Esophagus squamous epithelium (tissue), 5 donors: ENCODE results near the gene L1TD1. TPM values are rescaled to one million over a fixed set of nuclear protein-coding genes. Genes with fewer than 3 reads are reported as not detected.
"Not testable (repeated sequence)": the region's sequence is repeated elsewhere in the genome, so short reads cannot be mapped to it uniquely, and the experiment has no call there.

Experiments
- DNase-seq: peaks from one replicate; lab custom pipeline; 2025; lab: John Stamatoyannopoulos, UW
- H3K27ac ChIP-seq, 4 donors: fragments of 200-600 bp; sonication (generic); one replicate each; pipeline ENCODE4 v1.5.1; 2016 to 2019; ENCODE audit warnings: mild to moderate bottlenecking in 1 of 4
- H3K27me3 ChIP-seq, 4 donors: fragments of 200-600 bp; sonication (generic); 1 replicate in 3 of 4; 2 replicates in 1 of 4; pipeline versions ENCODE4 v1.5.1 to v1.6.0; 2017 to 2021; ENCODE audit warnings: antibody characterized with exemption in 1 of 4
- H3K36me3 ChIP-seq, 3 donors: fragments of 200-600 bp; sonication (generic); one replicate each; pipeline ENCODE4 v1.5.1; 2016 to 2019
- H3K4me1 ChIP-seq, 3 donors: fragments of 200-600 bp; sonication (generic); one replicate each; pipeline ENCODE4 v1.5.1; 2017 to 2019
- H3K4me3 ChIP-seq, 4 donors: fragments of 200-600 bp; sonication (generic); 1 replicate in 3 of 4; 2 replicates in 1 of 4; pipeline ENCODE4 v1.5.1; 2016 to 2019; ENCODE audit warnings: mild to moderate bottlenecking in 2 of 4, moderate library complexity in 1 of 4
- H3K9me3 ChIP-seq, 3 donors: fragments of 200-600 bp; sonication (generic); one replicate each; pipeline ENCODE4 v1.5.1; 2016 to 2019
- POLR2A ChIP-seq, 4 donors: fragments of 450-650 bp; IDR thresholded peaks; one replicate each; pipeline ENCODE4 v1.6.1; 2017; ENCODE audit warnings: antibody characterized with exemption in 4 of 4, mild to moderate bottlenecking in 4 of 4, moderate library complexity in 3 of 4
- WGBS, 2 donors: methylation state at CpG; one replicate each; pipeline ENCODE4 v1.1.5; 2018; 5-methylcytosine and 5-hydroxymethylcytosine counted together
- intact Hi-C: fragments of 100-400 bp; cut with DNase I; formaldehyde crosslinking; loops from one replicate; pipeline ENCODE4 v1.15.0; 2022
- total RNA-seq, 4 donors: library from RNA; depleted of rRNA; stranded (reverse); fragments of >200 nt; gene quantifications; one replicate each; pipeline ENCODE4 v1.1.0, GENCODE V29; 2016
- TF ChIP-seq, protein P1 (sequence below), 6 experiments: fragments of 450-650 bp in 4 of 6; fragments of 200-600 bp in 2 of 6; sonication (generic) in 2 of 6; IDR thresholded peaks; one replicate each; pipeline ENCODE4 v1.5.1; 2016 to 2019; ENCODE audit warnings: antibody characterized with exemption in 6 of 6, mild to moderate bottlenecking in 4 of 6, moderate library complexity in 4 of 6
- donor health status: DM: yes; HTN: yes; CAD: no.

L1TD1 gene
- total RNA-seq, 4 donors from 2014 or later = under 0.01 to 0.08 TPM; not detected in 2

GRCh38 chr1:62175568-62176179 is 19.0 kb upstream of the L1TD1 start:
- intact Hi-C loops = loop anchor here (2.0 kb wide), 1 partner anchor 231 kb away; no protein-coding TSS in a partner anchor
- no peaks in the 10 kb centered on the region for H3K36me3 ChIP-seq
- peaks cover 0 to 20% (median 0%) of the 10 kb centered on the region in 4 donors for H3K27me3 ChIP-seq
- no peaks in the 10 kb centered on the region for H3K9me3 ChIP-seq
- peaks cover 0 to 11% (median 6%) of the 10 kb centered on the region in 3 donors for H3K4me1 ChIP-seq
- DNase-seq = no peak
- TF ChIP-seq, protein P1, sequence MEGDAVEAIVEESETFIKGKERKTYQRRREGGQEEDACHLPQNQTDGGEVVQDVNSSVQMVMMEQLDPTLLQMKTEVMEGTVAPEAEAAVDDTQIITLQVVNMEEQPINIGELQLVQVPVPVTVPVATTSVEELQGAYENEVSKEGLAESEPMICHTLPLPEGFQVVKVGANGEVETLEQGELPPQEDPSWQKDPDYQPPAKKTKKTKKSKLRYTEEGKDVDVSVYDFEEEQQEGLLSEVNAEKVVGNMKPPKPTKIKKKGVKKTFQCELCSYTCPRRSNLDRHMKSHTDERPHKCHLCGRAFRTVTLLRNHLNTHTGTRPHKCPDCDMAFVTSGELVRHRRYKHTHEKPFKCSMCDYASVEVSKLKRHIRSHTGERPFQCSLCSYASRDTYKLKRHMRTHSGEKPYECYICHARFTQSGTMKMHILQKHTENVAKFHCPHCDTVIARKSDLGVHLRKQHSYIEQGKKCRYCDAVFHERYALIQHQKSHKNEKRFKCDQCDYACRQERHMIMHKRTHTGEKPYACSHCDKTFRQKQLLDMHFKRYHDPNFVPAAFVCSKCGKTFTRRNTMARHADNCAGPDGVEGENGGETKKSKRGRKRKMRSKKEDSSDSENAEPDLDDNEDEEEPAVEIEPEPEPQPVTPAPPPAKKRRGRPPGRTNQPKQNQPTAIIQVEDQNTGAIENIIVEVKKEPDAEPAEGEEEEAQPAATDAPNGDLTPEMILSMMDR (IDR thresholded peaks at IDR 0.05) = peak in 5 of 6 experiments; percentile 61 to 78 (median 66)
- TF ChIP-seq POLR2A (IDR thresholded peaks at IDR 0.05) = no peak
- WGBS, 2 donors = 36 to 52% methylated on average over 9 of the region's 9 CpGs
- no peak overlapping the region for H3K27ac ChIP-seq
- no peak overlapping the region for H3K4me3 ChIP-seq

- no peak overlapping the region for H3K4me3 ChIP-seq
- 80 to 90% methylated on average over 11 to 14 of the region's 14 CpGs for WGBS, 2 donors
- H3K27ac ChIP-seq = no peak overlapping the region
- no peaks in the 10 kb centered on the region for H3K9me3 ChIP-seq
- no peak for DNase-seq
- H3K36me3 ChIP-seq = no peaks in the 10 kb centered on the region
- TF ChIP-seq, protein P1 (IDR thresholded peaks at IDR 0.05) = no peak
- TF ChIP-seq POLR2A (IDR thresholded peaks at IDR 0.05) = no peak
- intact Hi-C loops = no loop called here
- peaks cover 0 to 12% (median 0%) of the 10 kb centered on the region in 4 donors for H3K27me3 ChIP-seq
- H3K4me1 ChIP-seq = peaks cover 0 to 15% (median 6%) of the 10 kb centered on the region in 3 donors
Measured at GRCh38 chr1:62176597-62177312, 17.9 kb upstream of the L1TD1 start.

- intact Hi-C loops = no loop called here
- no peak overlapping the region for H3K27ac ChIP-seq
- TF ChIP-seq, protein P1 (IDR thresholded peaks at IDR 0.05) = no peak
- no peak for TF ChIP-seq POLR2A (IDR thresholded peaks at IDR 0.05)
Measured at GRCh38 chr1:62177621-62178020, 17.0 kb upstream of the L1TD1 start.

DNA sequence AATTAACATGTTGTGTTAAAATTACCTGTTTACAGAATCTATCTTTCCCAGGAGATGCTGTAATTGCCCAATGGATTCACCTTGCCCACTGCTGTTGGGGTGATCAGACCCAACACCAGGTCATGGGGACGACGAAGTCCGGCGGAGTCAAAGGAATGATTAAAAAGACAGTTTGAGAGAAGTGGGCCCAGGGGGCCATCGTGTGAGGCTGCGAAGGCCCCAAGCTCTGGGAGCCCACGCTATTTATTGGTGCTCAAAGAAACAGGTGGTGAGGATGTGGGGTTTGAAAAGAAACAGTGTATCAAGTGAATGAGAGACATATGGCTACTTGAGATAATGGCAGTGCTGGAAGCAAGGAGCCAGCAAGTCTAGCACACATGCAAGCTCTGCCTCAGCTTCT is 16.3 kb upstream of the L1TD1 start:
- no peaks in the 10 kb centered on the region for H3K36me3 ChIP-seq
- no peak overlapping the region for H3K27ac ChIP-seq
- TF ChIP-seq, protein P1 (IDR thresholded peaks at IDR 0.05) = no peak
- TF ChIP-seq POLR2A (IDR thresholded peaks at IDR 0.05) = no peak
- no peak for DNase-seq
- no peaks in the 10 kb centered on the region for H3K27me3 ChIP-seq
- H3K4me1 ChIP-seq = peaks cover 0 to 15% (median 6%) of the 10 kb centered on the region in 3 donors
- WGBS, 2 donors = 89 to 90% methylated on average over 5 to 7 of the region's 7 CpGs
- no peak overlapping the region for H3K4me3 ChIP-seq
- no peaks in the 10 kb centered on the region for H3K9me3 ChIP-seq
- intact Hi-C loops = no loop called here

More at GRCh38 chr1:62177621-62178020, 17.0 kb upstream of the L1TD1 start:
- WGBS, 2 donors = 63 to 71% methylated on average over 1 of the region's 1 CpG
- H3K9me3 ChIP-seq = no peaks in the 10 kb centered on the region
- H3K4me1 ChIP-seq = peaks cover 0 to 15% (median 6%) of the 10 kb centered on the region in 3 donors
- H3K27me3 ChIP-seq = peaks cover 0 to 5% (median 0%) of the 10 kb centered on the region in 4 donors
- H3K4me3 ChIP-seq = no peak overlapping the region
- no peak for DNase-seq
- H3K36me3 ChIP-seq = no peaks in the 10 kb centered on the region

GRCh38 chr1:62180054-62180453 is 14.6 kb upstream of the L1TD1 start:
- intact Hi-C loops, H3K27me3 ChIP-seq: not testable (repeated sequence)

More at GRCh38 chr1:62180054-62180453, 14.6 kb upstream of the L1TD1 start:
- H3K4me1 ChIP-seq = peaks cover 0 to 15% (median 6%) of the 10 kb centered on the region in 3 donors
- H3K4me3 ChIP-seq, H3K36me3 ChIP-seq, DNase-seq, H3K9me3 ChIP-seq, H3K27ac ChIP-seq: not testable (repeated sequence)
- WGBS, 2 donors = 62 to 65% methylated on average over 4 of the region's 4 CpGs
